DMS53 treated with DMSO at 0.1 percent for 48 hours (cell line): Measurements from ENCODE around the gene MOSPD2.

ENCODE experiments used
- DNase-seq: peaks from one replicate; lab custom pipeline; 2025; ENCODE audit not compliant: unreplicated experiment; lab: John Stamatoyannopoulos, UW

MOSPD2 gene

DNA sequence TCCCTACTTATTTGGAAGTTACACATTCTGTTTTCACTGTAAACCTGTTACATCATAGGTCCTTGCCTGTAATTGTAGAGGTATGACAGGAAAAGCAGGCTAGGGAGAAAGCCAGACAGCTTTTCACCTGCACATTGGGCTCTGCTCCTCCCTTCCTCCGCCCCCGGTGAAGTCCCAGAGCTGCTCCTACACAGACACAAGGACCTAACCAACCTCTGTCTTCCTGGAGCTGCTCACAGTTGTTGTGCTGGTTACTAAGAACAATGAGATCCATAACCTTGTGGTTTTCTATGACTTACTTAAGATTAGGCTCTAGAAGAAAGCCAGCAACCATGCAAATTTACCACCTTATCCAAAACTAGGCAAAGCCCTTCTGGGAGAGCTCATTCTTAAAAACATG lies 40.0 kb downstream of the MOSPD2 start:
- DNase-seq: no peak

DNA sequence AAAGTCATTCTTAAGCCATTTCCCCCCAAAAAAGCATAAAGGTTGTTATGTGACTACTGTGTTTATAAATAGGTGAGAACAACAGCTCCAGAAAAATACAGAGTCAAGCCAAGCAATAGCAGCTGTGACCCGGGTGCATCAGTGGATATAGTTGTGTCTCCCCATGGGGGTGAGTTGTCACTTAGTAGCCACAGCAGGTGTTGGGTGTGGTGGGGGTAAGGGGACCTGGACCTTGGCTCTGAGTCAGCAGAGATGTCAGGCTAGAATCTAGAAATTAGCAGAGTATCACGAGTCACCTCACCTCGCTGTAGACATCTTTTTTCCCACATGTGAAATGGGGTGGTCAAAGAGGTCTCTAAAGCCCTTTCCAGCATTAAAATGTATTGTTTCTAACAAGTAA lies 42.4 kb downstream of the MOSPD2 start:
- DNase-seq: no peak

DNA sequence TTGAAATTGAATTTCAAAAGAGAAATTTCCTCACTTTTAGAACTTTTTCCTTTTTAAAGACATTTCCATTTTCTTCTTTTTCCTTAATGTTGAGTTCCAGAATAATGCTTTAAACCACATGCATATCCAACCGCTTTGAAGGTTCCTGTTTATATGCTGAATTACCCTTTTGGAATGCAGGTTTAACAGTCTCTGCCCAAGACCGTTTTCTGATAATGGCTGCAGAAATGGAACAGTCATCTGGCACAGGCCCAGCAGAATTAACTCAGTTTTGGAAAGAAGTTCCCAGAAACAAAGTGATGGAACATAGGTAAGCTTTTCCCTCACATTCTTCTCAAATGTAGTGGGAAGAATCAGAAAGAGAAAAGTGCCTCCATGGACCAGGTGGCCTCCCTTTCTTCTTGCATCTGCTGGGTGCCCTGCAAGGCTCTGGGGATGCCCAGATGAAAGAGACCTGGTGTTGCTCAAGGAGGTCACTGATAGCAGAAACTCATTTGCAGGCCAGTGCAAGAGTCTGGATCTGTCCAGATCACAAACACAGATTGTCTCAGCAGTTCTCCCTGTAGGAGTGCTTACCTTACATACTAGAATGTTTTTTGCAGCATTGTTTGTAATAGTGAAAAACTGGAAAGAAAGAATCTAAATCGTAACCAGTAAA lies 42.9 kb downstream of the MOSPD2 start:
- DNase-seq: no peak

GRCh38 chrX:14919407-14919806 lies 46.2 kb downstream of the MOSPD2 start:
- no peak for DNase-seq

GRCh38 chrX:14920196-14920595 lies 47.0 kb downstream of the MOSPD2 start:
- no peak for DNase-seq

DNA sequence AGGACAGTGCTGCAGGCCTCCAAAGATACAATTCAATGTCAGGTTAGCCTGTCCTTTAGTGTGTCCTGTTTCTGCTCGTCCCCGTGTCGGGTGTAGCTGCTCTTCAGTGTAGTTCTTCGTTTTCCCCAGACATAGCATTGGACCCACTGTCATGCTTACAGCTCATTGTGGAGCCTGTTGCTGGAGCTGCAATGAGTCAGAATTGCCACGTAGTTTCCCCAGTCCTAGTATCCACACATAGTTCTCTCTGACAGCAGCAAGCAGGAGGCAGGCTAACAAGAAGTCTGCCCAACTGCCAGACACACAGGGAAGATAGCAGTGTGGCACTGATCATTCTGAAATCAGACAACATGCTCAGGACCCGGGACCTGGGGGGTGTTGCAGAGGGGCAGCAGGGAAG lies 49.2 kb downstream of the MOSPD2 start:
- no peak for DNase-seq

DNA sequence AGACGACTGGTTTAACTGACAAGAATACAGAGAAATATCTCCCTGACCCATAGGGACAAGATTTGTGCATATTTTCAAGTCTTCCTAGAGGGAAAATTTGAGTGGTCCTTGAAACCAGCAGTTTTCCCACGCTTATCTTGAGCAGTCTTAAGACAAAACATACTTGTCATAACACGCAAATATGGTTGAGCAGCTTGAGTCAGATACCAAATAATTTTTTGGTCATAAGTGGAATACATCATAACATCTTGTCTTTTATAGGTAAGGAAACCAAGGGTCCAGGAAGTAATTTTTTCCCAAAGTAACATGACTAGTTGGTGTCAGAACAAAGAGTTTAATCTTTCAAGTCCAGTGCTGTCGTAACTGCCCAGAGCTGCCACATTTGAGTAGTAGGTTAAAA lies 50.5 kb downstream of the MOSPD2 start:
- no peak for DNase-seq

DNA sequence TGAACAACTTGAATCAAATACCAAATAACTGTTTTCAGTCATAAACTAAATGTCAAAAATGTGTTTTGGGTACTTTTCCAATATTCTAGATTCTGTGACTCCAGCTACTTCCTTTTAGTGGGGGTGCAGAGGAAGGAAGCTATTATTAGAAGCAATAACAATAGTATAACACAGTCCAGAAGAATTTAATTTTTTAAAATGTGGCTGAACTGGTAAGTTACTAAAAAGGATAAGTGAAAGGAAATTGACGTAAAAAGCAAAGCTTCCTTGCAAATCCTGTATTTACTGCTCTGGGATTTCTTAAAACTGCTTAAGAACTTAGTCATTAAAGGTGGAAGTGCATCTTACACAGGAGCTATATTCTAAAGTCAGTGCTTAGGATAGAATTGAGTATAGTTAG lies 53.2 kb downstream of the MOSPD2 start:
- no peak for DNase-seq

DNA sequence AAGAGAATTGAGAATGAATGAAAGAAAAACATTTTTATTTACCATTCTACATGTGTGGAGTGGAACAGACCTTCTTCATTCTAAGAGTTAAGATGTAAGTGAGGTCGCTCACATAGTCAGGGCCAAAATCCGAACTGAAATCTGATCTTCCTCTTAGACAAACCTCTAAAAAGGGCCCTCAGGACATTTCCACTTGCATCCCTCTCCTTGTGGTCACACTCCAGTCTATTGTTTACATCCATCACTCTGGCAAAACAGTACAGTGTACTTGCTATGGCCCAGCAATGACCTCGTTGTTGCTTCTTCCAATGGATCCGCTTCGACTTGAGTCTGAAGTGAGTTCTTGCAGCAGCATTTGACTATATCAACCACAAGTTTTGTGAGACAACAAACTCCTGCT lies 54.2 kb downstream of the MOSPD2 start:
- no peak for DNase-seq

GRCh38 chrX:14930663-14931062 lies 57.4 kb downstream of the MOSPD2 start:
- DNase-seq: no peak

DNA sequence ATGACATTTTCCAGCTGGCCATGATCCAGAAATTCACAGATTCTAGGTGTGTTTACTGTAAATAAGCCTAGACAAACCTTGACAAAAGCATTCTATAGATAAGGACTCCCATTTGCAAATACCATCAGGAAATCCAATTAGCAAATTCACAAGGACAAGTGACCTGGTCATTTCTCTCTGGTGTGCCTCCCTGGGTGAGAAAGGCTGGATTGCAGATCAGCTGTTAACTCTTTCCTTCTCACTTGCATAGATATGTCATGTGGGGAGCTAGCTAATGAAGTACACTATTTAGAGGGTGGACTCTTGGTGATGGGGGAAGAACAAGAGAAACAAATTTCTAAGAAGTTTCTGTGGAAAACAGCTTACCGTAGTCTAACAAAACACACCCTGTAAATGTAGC lies 58.9 kb downstream of the MOSPD2 start:
- no peak for DNase-seq

DNA sequence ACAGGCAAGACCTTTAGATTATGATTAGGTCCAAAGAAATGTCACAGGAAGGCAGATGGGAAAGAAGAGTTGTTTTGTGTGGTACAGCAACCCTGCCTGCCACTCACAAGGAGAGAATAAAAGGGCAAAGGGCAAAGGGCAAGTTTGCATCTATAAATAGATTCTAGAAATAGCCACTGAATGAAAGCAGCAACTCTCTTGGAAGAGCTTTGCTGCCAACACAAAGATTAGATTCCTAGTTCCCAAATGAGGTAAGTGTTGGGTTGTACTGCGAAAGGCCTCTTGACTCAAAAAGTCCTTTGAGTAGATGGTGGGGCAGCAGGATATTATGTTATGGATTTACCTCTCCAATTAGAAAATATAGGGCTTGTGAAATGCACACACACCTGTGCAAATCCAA lies 61.2 kb downstream of the MOSPD2 start:
- DNase-seq: no peak

GRCh38 chrX:14936561-14936960 lies 63.3 kb downstream of the MOSPD2 start:
- no peak for DNase-seq

GRCh38 chrX:14939644-14940043 lies 66.4 kb downstream of the MOSPD2 start:
- DNase-seq: no peak

GRCh38 chrX:14941301-14941700 lies 68.1 kb downstream of the MOSPD2 start:
- no peak for DNase-seq

DNA sequence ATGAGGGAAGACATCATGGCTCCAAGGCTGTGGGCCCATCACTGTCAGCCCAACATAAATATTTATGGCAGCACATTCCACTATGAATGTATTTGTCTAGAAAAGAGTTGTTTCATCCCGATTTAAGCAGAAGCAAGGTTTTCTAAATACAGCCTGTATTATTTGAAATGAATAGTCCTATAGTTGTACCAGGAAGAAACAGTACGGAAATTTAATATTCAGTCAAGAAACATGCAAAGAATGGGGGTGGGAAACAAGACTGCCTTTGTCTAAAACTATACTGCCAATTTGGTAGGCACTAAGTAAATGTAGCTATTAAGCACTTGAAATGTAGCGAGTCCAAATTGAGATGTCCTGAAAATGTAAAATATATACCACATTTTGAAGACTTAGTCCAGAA lies 69.1 kb downstream of the MOSPD2 start:
- DNase-seq: no peak

DNA sequence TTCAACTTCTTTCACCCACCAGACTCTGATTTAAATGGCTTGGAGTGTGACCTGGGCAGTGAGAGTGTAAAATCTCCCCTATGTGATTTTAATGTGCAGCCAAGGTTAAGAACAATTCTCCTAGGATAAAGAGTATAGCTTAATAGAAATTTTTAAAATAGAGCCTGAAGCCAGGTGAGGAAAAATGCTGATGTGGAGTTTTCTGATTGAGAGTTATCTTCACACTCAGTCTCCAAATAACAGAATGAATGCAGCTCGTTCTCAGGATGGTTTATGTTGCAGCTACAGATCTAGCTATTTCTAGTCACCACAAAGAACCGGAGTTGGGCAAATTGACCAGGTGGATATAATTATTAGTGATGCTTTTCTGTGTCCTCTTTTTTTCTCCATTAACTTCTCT lies 70.7 kb downstream of the MOSPD2 start:
- no peak for DNase-seq

DNA sequence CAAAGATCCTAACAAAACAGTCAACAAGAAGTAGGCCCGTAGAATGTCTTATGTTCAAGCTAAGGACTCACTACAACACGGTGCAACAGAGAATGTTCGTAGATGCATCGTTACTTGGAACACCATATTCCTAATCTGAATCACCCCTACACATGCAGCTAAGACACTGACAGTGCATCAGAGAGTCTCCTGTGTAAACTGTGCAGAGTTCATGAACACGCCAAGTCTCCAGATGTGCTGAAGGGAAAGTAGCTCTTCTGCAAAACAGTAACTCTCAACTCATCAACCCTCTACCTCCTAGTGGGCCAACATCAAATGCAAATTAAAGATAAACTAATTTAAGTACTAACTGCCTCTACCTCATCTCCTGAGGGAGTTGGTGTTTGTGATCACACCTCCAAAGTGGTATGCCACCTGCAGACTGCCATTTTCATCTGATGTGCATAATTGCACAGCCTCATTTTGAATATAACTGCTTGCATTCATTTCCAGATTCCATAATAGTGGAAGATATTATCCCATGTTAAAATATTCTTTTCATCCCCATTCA lies 73.5 kb downstream of the MOSPD2 start:
- no peak for DNase-seq

GRCh38 chrX:14948691-14949090 lies 75.5 kb downstream of the MOSPD2 start:
- DNase-seq: no peak

- no peak for DNase-seq
Observed at GRCh38 chrX:14956813-14957582, 83.8 kb downstream of the MOSPD2 start.

DNA sequence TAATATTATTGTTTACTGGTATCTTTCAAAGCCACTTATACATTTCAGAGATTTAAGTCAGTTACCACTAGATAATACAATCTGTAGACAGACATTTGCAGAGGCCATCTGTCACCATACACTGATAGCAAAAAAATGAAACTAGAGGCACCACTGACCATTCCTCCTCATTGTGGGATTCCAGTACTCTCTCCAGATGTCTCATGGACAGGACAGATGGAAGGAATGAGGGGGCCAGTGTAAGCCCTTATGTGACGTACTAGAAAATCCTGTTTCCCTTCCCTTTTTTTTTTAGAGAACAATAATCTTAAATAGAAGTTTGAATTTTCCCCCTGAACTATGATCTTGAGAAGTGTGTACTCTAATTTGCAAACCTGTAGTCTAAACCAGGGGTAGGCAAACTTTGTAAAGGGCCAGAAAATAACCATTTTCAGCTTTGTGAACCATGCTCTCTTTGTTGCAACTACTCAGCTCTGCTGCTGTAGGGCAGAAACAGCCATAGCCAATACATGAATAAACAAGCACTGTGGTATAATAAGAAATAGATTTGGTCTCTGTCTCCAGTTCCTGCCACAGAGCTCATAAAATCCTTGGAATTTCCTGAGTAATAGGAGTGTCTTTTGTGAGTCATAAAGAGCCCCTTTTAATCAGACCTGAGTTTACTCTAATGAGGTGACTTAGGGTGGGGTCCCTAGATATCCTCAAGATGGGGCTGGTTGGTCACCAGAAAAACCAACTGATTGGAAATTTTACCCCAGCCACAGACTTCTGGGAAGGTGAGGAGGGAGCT lies 90.4 kb downstream of the MOSPD2 start:
- DNase-seq: no peak

GRCh38 chrX:14964500-14964899 lies 91.3 kb downstream of the MOSPD2 start:
- no peak for DNase-seq
